Mucosa of descending colon (tissue), 3 donors: ENCODE data around the gene C7orf57. TPM values are rescaled to one million over a fixed set of nuclear protein-coding genes. Genes with fewer than 3 reads are reported as not detected.

Experiments used
- ATAC-seq: fragments of 200-7000 bp; cut with Tn5 transposase; one replicate; pipeline ENCODE4 v1.9.1; 2020; ENCODE audit warnings: mild to moderate bottlenecking, moderate library complexity
- DNase-seq, 3 donors: peaks; one replicate each; pipeline ENCODE4 v3.0.0-alpha.2; 2020
- H3K36me3 ChIP-seq: fragments of 200-600 bp; one replicate; pipeline ENCODE4 v1.8.0; 2021; ENCODE audit warnings: low read depth, mild to moderate bottlenecking
- H3K4me1 ChIP-seq: fragments of 200-600 bp; one replicate; pipeline ENCODE4 v1.8.0; 2021; ENCODE audit warnings: low read depth, mild to moderate bottlenecking
- H3K4me3 ChIP-seq: fragments of 200-600 bp; one replicate; pipeline ENCODE4 v1.8.0; 2021; ENCODE audit warnings: mild to moderate bottlenecking
- H3K9me3 ChIP-seq: fragments of 200-600 bp; one replicate; pipeline ENCODE4 v1.8.0; 2021; ENCODE audit warnings: mild to moderate bottlenecking
- CTCF ChIP-seq: fragments of 200-600 bp; IDR thresholded peaks from one replicate; pipeline ENCODE4 v1.8.0; 2022; ENCODE audit warnings: antibody characterized with exemption, mild to moderate bottlenecking
- intact Hi-C, 2 donors: fragments of 100-400 bp; cut with DNase I in 1 of 2; cut with micrococcal nuclease in 1 of 2; formaldehyde crosslinking; loops; one replicate each; pipeline versions ENCODE4 v1.11.0 to v1.11.1; 2022; cut with DNase I, micrococcal nuclease
- total RNA-seq, 3 donors: library from RNA; stranded (reverse); fragmentation: NEBNext Ultra II Directional in 2 of 3; extraction: Animal tissue kit (Norgen Biotek cat#: 25700) in 2 of 3; gene quantifications; one replicate each; pipeline versions ENCODE4 v1.2.1 to v1.2.4, GENCODE V29; 2021 to 2023
- donor health status: DM: no; HTN: no; CAD: no; lungs with moderate emphysema.
- donor health status: DM: no; HTN: no; CAD: no.
- donor health status: DM: no; HTN: yes; CAD: no.

Gene C7orf57
- total RNA-seq, 3 donors from 2014 or later: not detected

- DNase-seq (no peak), ATAC-seq (no peak)
- no peak for TF ChIP-seq CTCF
- no peak overlapping the region for H3K4me3 ChIP-seq
- H3K36me3 ChIP-seq: no peaks in the 10 kb centered on the region
- no peaks in the 10 kb centered on the region for H3K9me3 ChIP-seq
- H3K4me1 ChIP-seq: peaks cover 43% of the 10 kb centered on the region
- intact Hi-C loops: no loop called here
Observed at GRCh38 chr7:48087349-48087748, 52.0 kb downstream of the C7orf57 start.

GRCh38 chr7:48088559-48089045 is 53.3 kb downstream of the C7orf57 start:
- Histone ChIP-seq H3K36me3 (no peaks in the 10 kb centered on the region), H3K4me1 (peaks cover 36% of the 10 kb centered on the region), H3K9me3 (no peaks in the 10 kb centered on the region), H3K4me3 (peak overlapping the region; percentile 59)
- intact Hi-C loops: no loop called here
- ATAC-seq: peak; percentile 76
- no peak for TF ChIP-seq CTCF
- DNase-seq: peak; percentile 89 to 95 (median 92)

- Histone ChIP-seq H3K36me3 (no peaks in the 10 kb centered on the region), H3K4me3 (peak within 1 kb of the TSS; percentile 59), H3K9me3 (no peaks in the 10 kb centered on the region), H3K4me1 (peaks cover 36% of the 10 kb centered on the region)
- ATAC-seq (peak; percentile 87), DNase-seq (peak; percentile 95 to 99 (median 96))
- TF ChIP-seq CTCF: no peak
- intact Hi-C loops: no loop called here
Observed at GRCh38 chr7:48089046-48090003, 54.0 kb downstream of the C7orf57 start, which contains the start of gene UPP1. TSS of gene UPP1 (plus strand) at chr7:48089265. CDS start at chr7:48094784, 5,519 bp downstream.

- ATAC-seq: no peak
- intact Hi-C loops: no loop called here
- Histone ChIP-seq H3K36me3 (no peaks in the 10 kb centered on the region), H3K9me3 (no peaks in the 10 kb centered on the region), H3K4me3 (no peak overlapping the region), H3K4me1 (peaks cover 30% of the 10 kb centered on the region)
- no peak for TF ChIP-seq CTCF
- peak in 2 of 3 donors; percentile 63 to 77 for DNase-seq
Observed at GRCh38 chr7:48090095-48090805, 54.9 kb downstream of the C7orf57 start.

- intact Hi-C loops: no loop called here
- no peak for ATAC-seq
- no peak for DNase-seq
- Histone ChIP-seq H3K36me3 (no peaks in the 10 kb centered on the region), H3K4me1 (peaks cover 26% of the 10 kb centered on the region), H3K4me3 (no peak overlapping the region), H3K9me3 (no peaks in the 10 kb centered on the region)
- TF ChIP-seq CTCF: no peak
Observed at GRCh38 chr7:48091506-48092433, 56.4 kb downstream of the C7orf57 start.
